Measurements from ENCODE around the gene GRIA3. TPM values are rescaled to one million over a fixed set of nuclear protein-coding genes. Genes with fewer than 3 reads are reported as not detected.
A peak's percentile ranks its signal among the peaks of the same experiment; 100 is the strongest.

GRIA3 gene
- total RNA-seq, 2 donors from 2014 or later: 0.17 to 0.85 TPM

- intact Hi-C loops (cut with DNase I): no loop called here
- no peak for TF ChIP-seq CTCF (IDR thresholded peaks at IDR 0.05)
- H3K4me3 ChIP-seq: no peak overlapping the region
Observed at GRCh38 chrX:123405231-123405630, 221.2 kb downstream of the GRIA3 start.

GRCh38 chrX:123408821-123409737 is 225.0 kb downstream of the GRIA3 start:
- H3K27ac ChIP-seq: no peak overlapping the region
- no peak overlapping the region for H3K4me3 ChIP-seq
- DNase-seq: no peak
- TF ChIP-seq CTCF (IDR thresholded peaks at IDR 0.05): no peak
- H3K36me3 ChIP-seq: no peaks in the 10 kb centered on the region
- intact Hi-C loops (cut with DNase I): no loop called here
- no peaks in the 10 kb centered on the region for H3K9me3 ChIP-seq
- H3K4me1 ChIP-seq: no peaks in the 10 kb centered on the region
- no peak overlapping the region for H3K9ac ChIP-seq (ENCODE audit: low read depth in 2 of 2, low read length in 2 of 2)
- no peaks in the 10 kb centered on the region for H3K27me3 ChIP-seq

More at GRCh38 chrX:123405231-123405630, 221.2 kb downstream of the GRIA3 start:
- H3K27ac ChIP-seq: no peak overlapping the region
- no peaks in the 10 kb centered on the region for H3K4me1 ChIP-seq
- no peaks in the 10 kb centered on the region for H3K27me3 ChIP-seq
- H3K36me3 ChIP-seq: no peaks in the 10 kb centered on the region
- H3K9me3 ChIP-seq: no peaks in the 10 kb centered on the region
- DNase-seq: no peak
- H3K9ac ChIP-seq (ENCODE audit: low read depth in 2 of 2, low read length in 2 of 2): no peak overlapping the region

GRCh38 chrX:123422875-123423274 is 238.8 kb downstream of the GRIA3 start:
- TF ChIP-seq CTCF (IDR thresholded peaks at IDR 0.05): peak; percentile 40
- Histone ChIP-seq H3K4me3 (no peak overlapping the region), H3K9ac (ENCODE audit: low read depth in 2 of 2, low read length in 2 of 2) (no peak overlapping the region), H3K27ac (no peak overlapping the region), H3K36me3 (no peaks in the 10 kb centered on the region), H3K4me1 (no peaks in the 10 kb centered on the region), H3K9me3 (no peaks in the 10 kb centered on the region), H3K27me3 (no peaks in the 10 kb centered on the region)
- DNase-seq: peak; percentile 17
- intact Hi-C loops (cut with DNase I): loop anchor here (10.0 kb wide), 1 partner anchor 248 kb away; no protein-coding TSS in a partner anchor

- Histone ChIP-seq H3K27me3 (no peaks in the 10 kb centered on the region), H3K9me3 (no peaks in the 10 kb centered on the region), H3K36me3 (no peaks in the 10 kb centered on the region), H3K4me3 (no peak overlapping the region), H3K27ac (no peak overlapping the region), H3K9ac (ENCODE audit: low read depth in 2 of 2, low read length in 2 of 2) (no peak overlapping the region), H3K4me1 (no peaks in the 10 kb centered on the region)
- no peak for DNase-seq
- no peak for TF ChIP-seq CTCF (IDR thresholded peaks at IDR 0.05)
- intact Hi-C loops (cut with DNase I): loop anchor here (10.0 kb wide), 1 partner anchor 250 kb away; no protein-coding TSS in a partner anchor
Observed at GRCh38 chrX:123424546-123424945, 240.5 kb downstream of the GRIA3 start.

GRCh38 chrX:123425471-123425870 is 241.4 kb downstream of the GRIA3 start:
- no peaks in the 10 kb centered on the region for H3K4me1 ChIP-seq
- H3K4me3 ChIP-seq: no peak overlapping the region
- H3K9ac ChIP-seq (ENCODE audit: low read depth in 2 of 2, low read length in 2 of 2): no peak overlapping the region
- DNase-seq: no peak
- H3K27me3 ChIP-seq: no peaks in the 10 kb centered on the region
- H3K27ac ChIP-seq: no peak overlapping the region
- TF ChIP-seq CTCF (IDR thresholded peaks at IDR 0.05): no peak
- intact Hi-C loops (cut with DNase I): loop anchor here (10.0 kb wide), 1 partner anchor 251 kb away; no protein-coding TSS in a partner anchor
- no peaks in the 10 kb centered on the region for H3K9me3 ChIP-seq
- H3K36me3 ChIP-seq: no peaks in the 10 kb centered on the region
